Tibial artery (tissue), 4 donors: ENCODE data around the gene KAT8.

Experiments
- DNase-seq, 2 donors: peaks; one replicate each; pipeline ENCODE4 v3.0.0-alpha.2; 2019
- H3K27ac ChIP-seq, 2 donors: fragments of 200-600 bp; sonication (generic) in 1 of 2; 1 replicate in 1 of 2; 2 replicates in 1 of 2; pipeline ENCODE4 v1.5.1; 2018 to 2019; ENCODE audit warnings: mild to moderate bottlenecking in 1 of 2
- H3K27me3 ChIP-seq, 2 donors: fragments of 200-600 bp; sonication (generic) in 1 of 2; one replicate each; pipeline versions ENCODE4 v1.5.1 to v1.6.0; 2016 to 2019
- H3K36me3 ChIP-seq, 3 donors: fragments of 200-600 bp; sonication (generic) in 2 of 3; one replicate each; pipeline ENCODE4 v1.5.1; 2016 to 2019; ENCODE audit warnings: mild to moderate bottlenecking in 2 of 3
- H3K4me1 ChIP-seq, 4 donors: fragments of 200-600 bp; sonication (generic) in 2 of 4; 1 replicate in 3 of 4; 2 replicates in 1 of 4; pipeline ENCODE4 v1.5.1; 2016 to 2019
- H3K4me3 ChIP-seq, 2 donors: fragments of 200-600 bp; sonication (generic) in 1 of 2; 1 replicate in 1 of 2; 2 replicates in 1 of 2; pipeline ENCODE4 v1.5.1; 2018 to 2019; ENCODE audit warnings: mild to moderate bottlenecking in 2 of 2
- H3K9me3 ChIP-seq, 3 donors: fragments of 200-600 bp; sonication (generic) in 1 of 3; one replicate each; pipeline ENCODE4 v1.5.1; 2016 to 2019
- intact Hi-C: fragments of 100-400 bp; cut with DNase I; formaldehyde crosslinking; loops from one replicate; pipeline ENCODE4 v1.15.0; 2023; ENCODE audit warnings: low total_unique reads
- TF ChIP-seq, protein P1 (sequence below), 2 experiments: fragments of 200-600 bp in 1 of 2; fragments of 450-650 bp in 1 of 2; IDR thresholded peaks; one replicate each; pipeline ENCODE4 v1.5.1; 2017 to 2019; ENCODE audit warnings: antibody characterized with exemption in 2 of 2, mild to moderate bottlenecking in 1 of 2, moderate library complexity in 1 of 2

The KAT8 gene

DNA sequence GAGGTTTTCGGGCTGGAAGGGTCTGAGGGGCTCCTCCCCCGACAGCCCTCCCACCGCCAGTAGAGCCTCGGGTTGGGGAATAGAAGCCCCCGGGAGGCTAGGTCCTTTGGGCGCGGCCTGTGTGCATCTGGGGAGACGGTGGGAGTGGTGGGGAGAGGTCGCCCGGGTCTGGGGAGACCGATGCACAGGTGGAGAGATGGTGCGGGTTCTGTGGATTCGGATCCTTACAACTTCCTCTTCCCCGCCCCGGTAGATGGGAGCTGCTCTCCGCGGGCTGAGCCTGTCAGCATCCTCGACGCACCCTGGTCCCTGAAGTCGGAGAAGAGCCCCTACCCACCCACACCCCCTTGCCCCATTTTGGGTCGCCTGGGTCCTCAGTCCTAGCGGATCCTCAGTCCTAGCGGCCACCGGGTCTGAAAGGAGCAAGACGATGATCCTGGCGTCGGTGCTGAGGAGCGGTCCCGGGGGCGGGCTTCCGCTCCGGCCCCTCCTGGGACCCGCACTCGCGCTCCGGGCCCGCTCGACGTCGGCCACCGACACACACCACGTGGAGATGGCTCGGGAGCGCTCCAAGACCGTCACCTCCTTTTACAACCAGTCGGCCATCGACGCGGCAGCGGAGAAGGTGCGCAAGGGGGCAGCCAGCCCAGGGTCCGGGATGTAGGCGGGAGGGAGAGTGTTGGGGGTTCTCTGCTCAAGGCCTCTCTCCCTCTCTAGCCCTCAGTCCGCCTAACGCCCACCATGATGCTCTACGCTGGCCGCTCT is 8.5 kb upstream of the KAT8 start:
- peak overlapping the region; percentile 88 to 93 for H3K4me3 ChIP-seq
- H3K27me3 ChIP-seq, result no peaks in the 10 kb centered on the region
- DNase-seq, result no peak
- H3K4me1 ChIP-seq, result peaks cover 0 to 40% (median 17%) of the 10 kb centered on the region in 4 donors
- TF ChIP-seq, protein P1, sequence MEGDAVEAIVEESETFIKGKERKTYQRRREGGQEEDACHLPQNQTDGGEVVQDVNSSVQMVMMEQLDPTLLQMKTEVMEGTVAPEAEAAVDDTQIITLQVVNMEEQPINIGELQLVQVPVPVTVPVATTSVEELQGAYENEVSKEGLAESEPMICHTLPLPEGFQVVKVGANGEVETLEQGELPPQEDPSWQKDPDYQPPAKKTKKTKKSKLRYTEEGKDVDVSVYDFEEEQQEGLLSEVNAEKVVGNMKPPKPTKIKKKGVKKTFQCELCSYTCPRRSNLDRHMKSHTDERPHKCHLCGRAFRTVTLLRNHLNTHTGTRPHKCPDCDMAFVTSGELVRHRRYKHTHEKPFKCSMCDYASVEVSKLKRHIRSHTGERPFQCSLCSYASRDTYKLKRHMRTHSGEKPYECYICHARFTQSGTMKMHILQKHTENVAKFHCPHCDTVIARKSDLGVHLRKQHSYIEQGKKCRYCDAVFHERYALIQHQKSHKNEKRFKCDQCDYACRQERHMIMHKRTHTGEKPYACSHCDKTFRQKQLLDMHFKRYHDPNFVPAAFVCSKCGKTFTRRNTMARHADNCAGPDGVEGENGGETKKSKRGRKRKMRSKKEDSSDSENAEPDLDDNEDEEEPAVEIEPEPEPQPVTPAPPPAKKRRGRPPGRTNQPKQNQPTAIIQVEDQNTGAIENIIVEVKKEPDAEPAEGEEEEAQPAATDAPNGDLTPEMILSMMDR (IDR thresholded peaks at IDR 0.05), result no peak
- H3K27ac ChIP-seq, result peak overlapping the region; percentile 94 to 98
- peaks cover 19 to 37% (median 33%) of the 10 kb centered on the region in 3 donors for H3K36me3 ChIP-seq
- no peaks in the 10 kb centered on the region for H3K9me3 ChIP-seq
- intact Hi-C loops, result no loop called here

DNA sequence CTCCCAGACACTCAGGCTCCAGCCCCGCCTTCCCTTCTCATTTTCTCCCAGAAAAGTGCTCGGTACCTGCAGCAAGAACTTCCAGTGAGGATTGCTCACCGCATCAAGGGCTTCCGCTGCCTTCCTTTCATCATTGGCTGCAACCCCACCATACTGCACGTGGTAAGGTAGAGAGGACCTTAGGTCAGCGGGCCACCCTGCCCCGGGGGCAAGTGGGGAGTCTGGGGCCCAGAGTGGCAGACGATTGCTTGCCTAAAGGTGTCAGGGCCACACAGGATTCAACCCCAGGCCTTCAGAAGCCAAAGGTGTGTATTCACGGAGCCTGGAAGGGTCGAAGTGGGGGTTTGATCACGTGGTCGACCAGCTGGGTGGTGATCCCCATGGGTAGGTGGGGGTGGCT is 7.8 kb upstream of the KAT8 start:
- H3K36me3 ChIP-seq, result peaks cover 19 to 37% (median 33%) of the 10 kb centered on the region in 3 donors
- H3K4me3 ChIP-seq, result peak overlapping the region in 1 of 2 donors; percentile 88
- peak overlapping the region in 1 of 2 donors; percentile 98 for H3K27ac ChIP-seq
- intact Hi-C loops, result no loop called here
- TF ChIP-seq, protein P1 (IDR thresholded peaks at IDR 0.05), result no peak
- peaks cover 0 to 40% (median 17%) of the 10 kb centered on the region in 4 donors for H3K4me1 ChIP-seq
- DNase-seq, result no peak
- no peaks in the 10 kb centered on the region for H3K9me3 ChIP-seq
- H3K27me3 ChIP-seq, result no peaks in the 10 kb centered on the region

DNA sequence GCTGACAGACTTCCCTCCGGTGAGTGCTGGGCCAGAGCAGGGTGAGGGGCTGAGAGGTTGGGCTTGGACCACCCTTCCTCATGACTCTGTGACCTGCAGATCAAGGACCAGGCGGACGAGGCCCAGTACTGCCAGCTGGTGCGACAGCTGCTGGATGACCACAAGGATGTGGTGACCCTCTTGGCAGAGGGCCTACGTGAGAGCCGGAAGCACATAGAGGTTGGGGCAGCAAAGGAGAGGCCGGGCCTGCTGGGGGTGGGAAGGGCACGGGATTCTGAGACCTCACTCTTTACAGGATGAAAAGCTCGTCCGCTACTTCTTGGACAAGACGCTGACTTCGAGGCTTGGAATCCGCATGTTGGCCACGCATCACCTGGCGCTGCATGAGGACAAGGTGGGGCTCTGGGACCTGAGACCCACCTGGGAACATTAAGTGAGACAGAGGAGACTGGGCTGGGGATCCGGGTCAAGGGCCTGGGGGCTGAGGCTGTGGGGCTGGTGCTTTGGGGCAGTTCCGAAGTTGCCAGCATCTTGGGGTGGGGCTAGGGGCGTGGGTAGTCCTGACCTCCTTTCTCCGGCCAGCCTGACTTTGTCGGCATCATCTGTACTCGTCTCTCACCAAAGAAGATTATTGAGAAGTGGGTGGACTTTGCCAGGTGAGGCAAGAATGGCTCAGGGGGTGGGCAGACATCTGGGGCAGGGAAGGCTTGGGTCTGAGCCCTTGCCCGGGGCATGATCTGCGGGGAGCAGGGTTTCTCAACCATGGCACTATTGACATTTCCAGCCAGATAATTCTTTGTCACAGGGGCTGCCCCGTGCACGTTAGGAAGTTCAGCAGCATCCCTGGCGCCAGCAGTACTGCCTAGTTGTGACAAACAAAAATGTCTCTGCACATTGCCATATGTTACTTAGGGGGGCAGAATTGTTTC is 7.1 kb upstream of the KAT8 start:
- H3K9me3 ChIP-seq, result no peaks in the 10 kb centered on the region
- no peaks in the 10 kb centered on the region for H3K27me3 ChIP-seq
- DNase-seq, result no peak
- H3K4me1 ChIP-seq, result peaks cover 0 to 40% (median 17%) of the 10 kb centered on the region in 4 donors
- H3K36me3 ChIP-seq, result peaks cover 19 to 37% (median 33%) of the 10 kb centered on the region in 3 donors
- H3K27ac ChIP-seq, result no peak overlapping the region
- TF ChIP-seq, protein P1 (IDR thresholded peaks at IDR 0.05), result no peak
- intact Hi-C loops, result no loop called here
- no peak overlapping the region for H3K4me3 ChIP-seq

DNA sequence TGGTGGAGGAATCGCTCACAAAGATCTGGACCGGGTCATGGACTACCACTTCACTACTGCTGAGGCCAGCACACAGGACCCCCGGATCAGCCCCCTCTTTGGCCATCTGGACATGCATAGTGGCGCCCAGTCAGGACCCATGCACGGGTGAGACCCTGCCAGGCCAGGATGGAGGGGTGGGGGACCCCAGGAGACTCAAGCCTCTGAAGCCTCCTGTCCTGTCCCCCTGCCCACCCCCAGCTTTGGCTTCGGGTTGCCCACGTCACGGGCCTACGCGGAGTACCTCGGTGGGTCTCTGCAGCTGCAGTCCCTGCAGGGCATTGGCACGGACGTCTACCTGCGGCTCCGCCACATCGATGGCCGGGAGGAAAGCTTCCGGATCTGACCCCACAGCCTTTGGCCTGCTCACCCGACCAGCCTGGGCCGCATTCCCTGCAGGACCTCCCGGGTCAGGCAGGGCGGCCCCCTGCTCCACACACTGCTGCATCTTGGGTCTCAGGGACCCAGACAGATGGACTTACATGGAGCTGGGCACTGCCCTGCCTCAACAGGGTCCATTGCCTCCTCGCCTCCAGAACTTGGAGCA is 5.5 kb upstream of the KAT8 start:
- no peak for DNase-seq
- Histone ChIP-seq H3K27ac (peak overlapping the region in 1 of 2 donors; percentile 43), H3K4me1 (peaks cover 0 to 39% (median 18%) of the 10 kb centered on the region in 4 donors), H3K9me3 (no peaks in the 10 kb centered on the region), H3K27me3 (no peaks in the 10 kb centered on the region), H3K36me3 (peaks cover 19 to 37% (median 33%) of the 10 kb centered on the region in 3 donors), H3K4me3 (no peak overlapping the region)
- intact Hi-C loops, result no loop called here
- TF ChIP-seq, protein P1 (IDR thresholded peaks at IDR 0.05), result no peak

DNA sequence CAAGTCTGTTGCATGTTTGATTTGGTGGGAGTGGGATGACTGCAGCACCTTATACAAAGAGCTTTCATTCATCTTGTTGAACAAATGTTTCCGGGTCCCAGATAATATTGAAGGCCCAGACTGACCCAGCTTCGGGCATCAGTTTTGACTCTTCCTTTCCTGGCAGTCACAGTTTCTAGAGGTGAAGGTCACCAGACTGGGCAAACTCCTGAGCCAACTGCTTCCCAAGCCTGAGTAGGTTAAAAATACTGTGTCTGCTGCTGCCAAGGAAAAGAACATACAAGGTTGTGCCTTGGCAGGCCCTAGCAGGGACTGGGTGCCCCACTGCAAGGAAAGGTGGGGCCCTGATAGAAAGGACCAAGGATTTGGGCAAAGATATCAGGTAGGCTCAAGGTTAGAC is 4.8 kb upstream of the KAT8 start:
- TF ChIP-seq, protein P1 (IDR thresholded peaks at IDR 0.05), result no peak
- Histone ChIP-seq H3K27ac (peak overlapping the region in 1 of 2 donors; percentile 43), H3K36me3 (peaks cover 19 to 37% (median 33%) of the 10 kb centered on the region in 3 donors), H3K27me3 (no peaks in the 10 kb centered on the region), H3K4me3 (no peak overlapping the region), H3K9me3 (no peaks in the 10 kb centered on the region), H3K4me1 (peaks cover 0 to 40% (median 19%) of the 10 kb centered on the region in 4 donors)
- DNase-seq, result no peak
- intact Hi-C loops, result no loop called here
